Ectodermal cell (in vitro differentiated cells): Measurements from ENCODE around the gene TMUB2.

Source experiments
- H3K27ac ChIP-seq: 2 replicates; pipeline ENCODE4 v1.7.0; 2013; ENCODE audit warnings: mild to moderate bottlenecking, low read depth, low read length; ENCODE audit not compliant: insufficient read depth, poor library complexity, severe bottlenecking
- H3K27me3 ChIP-seq: 2 replicates; pipeline ENCODE4 v1.7.0; 2013; ENCODE audit warnings: mild to moderate bottlenecking, low read length; ENCODE audit not compliant: insufficient read depth, control insufficient read depth, poor library complexity, severe bottlenecking
- H3K36me3 ChIP-seq: one replicate; pipeline ENCODE4 v1.7.0; 2013; ENCODE audit warnings: low read length; ENCODE audit not compliant: control insufficient read depth, insufficient read depth
- H3K4me1 ChIP-seq: one replicate; pipeline ENCODE4 v1.7.0; 2013; ENCODE audit warnings: low read length; ENCODE audit not compliant: control insufficient read depth, insufficient read depth
- H3K4me3 ChIP-seq: 2 replicates; pipeline ENCODE4 v1.7.0; 2013; ENCODE audit warnings: low read depth, low read length, control low read depth; ENCODE audit not compliant: insufficient read depth
- H3K9me3 ChIP-seq: 2 replicates; pipeline ENCODE4 v1.7.0; 2013; ENCODE audit warnings: mild to moderate bottlenecking, low read length, moderate library complexity; ENCODE audit not compliant: control insufficient read depth
- WGBS, 2 experiments: methylation state at CpG; one replicate each; pipeline ENCODE4 v1.1.7; 2013; ENCODE audit warnings: missing lambda C conversion rate in 2 of 2; 5-methylcytosine and 5-hydroxymethylcytosine counted together

TMUB2 gene

DNA sequence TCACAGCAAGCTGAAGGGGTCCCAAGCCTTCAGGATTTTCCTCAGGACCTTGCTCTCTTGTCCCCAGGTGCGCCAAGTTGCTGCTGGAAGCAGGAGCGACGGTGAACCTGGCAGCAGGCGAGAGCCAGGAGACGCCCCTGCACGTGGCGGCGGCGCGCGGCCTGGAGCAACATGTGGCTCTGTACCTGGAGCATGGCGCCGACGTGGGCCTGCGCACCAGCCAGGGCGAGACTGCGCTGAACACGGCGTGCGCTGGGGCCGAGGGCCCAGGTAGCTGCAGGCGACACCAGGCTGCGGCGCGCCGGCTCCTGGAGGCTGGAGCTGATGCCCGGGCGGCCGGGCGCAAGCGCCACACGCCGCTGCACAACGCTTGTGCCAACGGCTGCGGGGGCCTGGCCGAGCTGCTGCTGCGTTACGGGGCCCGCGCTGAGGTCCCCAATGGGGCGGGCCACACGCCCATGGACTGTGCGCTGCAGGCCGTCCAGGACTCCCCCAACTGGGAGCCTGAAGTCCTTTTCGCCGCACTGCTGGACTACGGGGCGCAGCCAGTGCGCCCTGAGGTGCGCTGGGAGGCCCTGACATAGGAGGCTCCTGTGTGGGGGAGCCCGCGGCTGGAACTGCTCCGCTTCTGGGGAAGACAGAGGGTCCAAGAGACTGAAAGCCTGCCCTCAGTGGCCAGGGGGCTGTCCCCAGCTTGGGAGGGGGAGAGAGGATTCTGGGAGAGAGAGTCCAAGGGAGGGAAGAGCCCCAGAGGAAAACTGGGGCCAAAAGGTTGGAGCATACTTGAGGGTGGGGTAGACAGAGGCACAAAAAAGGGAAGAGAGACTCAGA lies 9.9 kb upstream of the TMUB2 start:
- Histone ChIP-seq H3K36me3 (peaks cover 8% of the 10 kb centered on the region), H3K4me3 (no peak overlapping the region), H3K27me3 (no peaks in the 10 kb centered on the region), H3K4me1 (no peaks in the 10 kb centered on the region), H3K9me3 (no peaks in the 10 kb centered on the region), H3K27ac (no peak overlapping the region)
- 97% methylated on average over 54 of the region's 54 CpGs for whole genome bisulfite sequencing, 2 experiments

DNA sequence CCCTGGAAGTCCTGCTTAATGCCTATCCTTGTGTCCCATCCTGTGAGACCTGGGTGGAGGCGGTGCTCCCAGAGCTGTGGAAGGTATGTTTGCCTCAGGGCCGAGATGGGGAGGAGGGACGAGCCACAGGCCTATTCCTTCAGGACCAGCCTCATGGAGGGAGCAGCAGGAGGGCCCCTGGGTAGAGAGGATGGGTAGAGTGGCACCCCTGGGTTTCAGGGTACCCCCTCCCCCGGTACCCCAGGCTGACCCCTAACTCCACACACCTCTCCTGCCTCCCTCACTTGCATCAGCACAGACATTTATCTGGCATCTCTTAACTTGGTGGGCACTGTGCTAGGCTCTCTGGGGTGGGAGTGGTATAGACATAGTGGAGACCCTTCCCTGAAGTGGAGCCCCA lies 9.1 kb upstream of the TMUB2 start:
- Histone ChIP-seq H3K4me3 (no peak overlapping the region), H3K27ac (no peak overlapping the region), H3K27me3 (no peaks in the 10 kb centered on the region), H3K9me3 (no peaks in the 10 kb centered on the region), H3K36me3 (peaks cover 16% of the 10 kb centered on the region), H3K4me1 (no peaks in the 10 kb centered on the region)
- WGBS, 2 experiments = 95 to 96% methylated on average over 3 to 4 of the region's 4 CpGs

DNA sequence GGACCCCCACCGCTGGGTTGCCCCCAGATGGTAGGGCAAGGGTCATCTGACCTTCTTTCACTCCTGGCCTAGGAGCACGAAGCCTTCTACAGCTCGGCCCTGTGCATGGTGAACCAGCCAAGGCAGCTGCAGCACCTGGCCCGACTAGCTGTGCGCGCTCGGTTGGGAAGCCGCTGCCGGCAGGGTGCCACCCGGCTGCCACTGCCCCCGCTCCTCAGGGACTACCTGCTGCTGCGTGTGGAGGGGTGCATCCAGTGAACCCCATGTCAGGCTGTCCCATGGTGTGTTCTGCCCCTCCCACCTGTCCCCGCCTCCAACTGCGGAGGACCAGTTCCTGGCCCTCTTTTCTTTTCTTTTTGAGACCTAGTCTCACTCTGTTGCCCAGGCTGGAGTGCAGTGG lies 8.6 kb upstream of the TMUB2 start:
- 95 to 96% methylated on average over 14 of the region's 14 CpGs for WGBS, 2 experiments
- Histone ChIP-seq H3K27me3 (no peaks in the 10 kb centered on the region), H3K27ac (no peak overlapping the region), H3K4me1 (no peaks in the 10 kb centered on the region), H3K9me3 (no peaks in the 10 kb centered on the region), H3K4me3 (no peak overlapping the region), H3K36me3 (peaks cover 21% of the 10 kb centered on the region)

DNA sequence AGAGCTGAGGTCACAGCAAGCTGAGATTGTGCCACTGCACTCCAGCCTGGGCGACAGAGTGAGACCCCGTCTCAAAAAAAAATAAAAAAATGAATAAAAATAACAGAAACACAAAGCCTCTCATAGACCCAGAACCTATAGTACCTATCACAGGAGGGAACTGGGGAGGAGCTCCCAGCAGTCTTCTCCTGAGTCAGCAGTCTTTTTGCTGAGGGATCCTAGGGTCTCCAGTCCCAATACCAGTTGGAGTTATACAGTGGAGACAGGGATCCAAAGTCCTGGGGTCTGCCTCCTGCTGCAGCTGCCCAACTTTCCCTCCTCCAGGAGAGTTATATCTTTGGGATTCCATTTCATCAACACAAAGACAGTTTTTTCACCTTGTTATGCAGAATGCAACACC lies 3.7 kb upstream of the TMUB2 start:
- Histone ChIP-seq H3K36me3 (peaks cover 20% of the 10 kb centered on the region), H3K27ac (no peak overlapping the region), H3K4me1 (no peaks in the 10 kb centered on the region), H3K27me3 (no peaks in the 10 kb centered on the region), H3K9me3 (no peaks in the 10 kb centered on the region), H3K4me3 (no peak overlapping the region)
- 87 to 97% methylated on average over 2 of the region's 2 CpGs for WGBS, 2 experiments

DNA sequence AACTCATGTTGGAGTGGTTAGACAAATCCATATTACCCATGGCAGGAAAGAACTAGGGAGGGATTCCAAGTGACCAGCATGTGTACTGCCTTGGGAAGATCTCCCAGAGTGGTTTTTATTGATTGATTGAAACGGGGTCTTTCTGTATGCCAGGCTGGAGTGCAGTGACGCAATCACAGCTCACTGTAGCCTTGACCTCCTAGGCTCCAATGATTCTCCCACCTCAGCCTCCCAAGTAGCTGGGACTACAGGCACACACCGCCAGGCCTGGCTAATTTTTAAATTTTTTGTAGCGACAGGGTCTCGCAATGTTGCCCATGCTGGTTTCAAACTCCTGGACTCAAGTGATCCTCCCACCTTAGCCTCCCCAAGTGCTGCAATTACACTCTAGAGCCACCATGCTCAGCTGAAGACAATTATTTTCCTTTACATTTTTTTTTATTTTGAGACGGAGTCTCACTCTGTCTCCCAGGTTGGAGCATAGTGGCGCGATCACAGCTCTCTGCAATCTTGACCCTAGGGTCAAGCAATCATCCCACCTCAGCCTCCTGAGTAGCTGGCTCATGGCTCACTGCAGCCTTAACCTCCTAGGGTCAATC lies 2.5 kb upstream of the TMUB2 start:
- peaks cover 24% of the 10 kb centered on the region for H3K36me3 ChIP-seq
- no peak overlapping the region for H3K27ac ChIP-seq
- H3K27me3 ChIP-seq = no peaks in the 10 kb centered on the region
- no peaks in the 10 kb centered on the region for H3K9me3 ChIP-seq
- WGBS, 2 experiments = 92% methylated on average over 8 of the region's 8 CpGs
- H3K4me3 ChIP-seq = no peak overlapping the region
- no peaks in the 10 kb centered on the region for H3K4me1 ChIP-seq

DNA sequence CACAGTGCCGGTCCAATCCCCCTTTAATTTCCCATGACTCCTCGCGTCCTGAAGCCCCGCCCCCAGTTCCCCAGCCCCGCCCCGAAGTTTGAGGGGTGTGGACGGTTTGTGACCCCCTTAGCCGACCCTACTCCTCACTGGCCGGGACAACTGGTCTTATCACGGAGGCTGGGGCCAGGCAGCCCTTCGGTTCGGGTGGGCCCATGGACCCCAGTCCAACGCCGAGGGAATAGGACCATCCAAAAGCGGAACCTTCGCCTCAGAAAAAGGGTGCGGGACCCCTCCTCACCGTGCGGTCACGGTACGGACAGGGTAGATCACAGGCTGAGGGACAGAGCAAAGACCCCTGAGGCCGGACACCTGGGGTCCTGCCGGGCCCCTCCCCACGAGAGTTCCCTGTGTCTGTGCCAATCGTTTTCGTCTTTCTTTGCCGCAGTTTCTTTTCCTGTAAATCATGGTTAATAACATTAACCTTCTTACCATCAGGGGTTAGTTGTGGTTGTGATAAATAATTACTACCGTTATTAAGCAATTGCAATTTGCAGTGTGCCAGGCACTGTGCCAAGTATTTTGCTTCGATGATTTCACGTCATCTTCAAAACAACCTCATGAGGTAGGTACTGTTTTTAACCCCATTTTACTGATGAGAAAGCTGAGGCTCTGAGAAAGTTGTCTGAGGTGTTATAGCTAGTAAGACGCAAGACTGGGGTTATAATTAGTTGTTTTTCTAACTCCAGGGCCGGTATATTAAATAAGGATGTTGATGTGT lies 543 bp downstream of the TMUB2 start:
- no peaks in the 10 kb centered on the region for H3K27me3 ChIP-seq
- H3K36me3 ChIP-seq = peaks cover 16% of the 10 kb centered on the region
- peak overlapping the region; percentile 99 for H3K4me3 ChIP-seq
- 9 to 12% methylated on average over 32 of the region's 32 CpGs for WGBS, 2 experiments
- no peaks in the 10 kb centered on the region for H3K4me1 ChIP-seq
- peak overlapping the region; percentile 85 for H3K27ac ChIP-seq
- no peaks in the 10 kb centered on the region for H3K9me3 ChIP-seq

DNA sequence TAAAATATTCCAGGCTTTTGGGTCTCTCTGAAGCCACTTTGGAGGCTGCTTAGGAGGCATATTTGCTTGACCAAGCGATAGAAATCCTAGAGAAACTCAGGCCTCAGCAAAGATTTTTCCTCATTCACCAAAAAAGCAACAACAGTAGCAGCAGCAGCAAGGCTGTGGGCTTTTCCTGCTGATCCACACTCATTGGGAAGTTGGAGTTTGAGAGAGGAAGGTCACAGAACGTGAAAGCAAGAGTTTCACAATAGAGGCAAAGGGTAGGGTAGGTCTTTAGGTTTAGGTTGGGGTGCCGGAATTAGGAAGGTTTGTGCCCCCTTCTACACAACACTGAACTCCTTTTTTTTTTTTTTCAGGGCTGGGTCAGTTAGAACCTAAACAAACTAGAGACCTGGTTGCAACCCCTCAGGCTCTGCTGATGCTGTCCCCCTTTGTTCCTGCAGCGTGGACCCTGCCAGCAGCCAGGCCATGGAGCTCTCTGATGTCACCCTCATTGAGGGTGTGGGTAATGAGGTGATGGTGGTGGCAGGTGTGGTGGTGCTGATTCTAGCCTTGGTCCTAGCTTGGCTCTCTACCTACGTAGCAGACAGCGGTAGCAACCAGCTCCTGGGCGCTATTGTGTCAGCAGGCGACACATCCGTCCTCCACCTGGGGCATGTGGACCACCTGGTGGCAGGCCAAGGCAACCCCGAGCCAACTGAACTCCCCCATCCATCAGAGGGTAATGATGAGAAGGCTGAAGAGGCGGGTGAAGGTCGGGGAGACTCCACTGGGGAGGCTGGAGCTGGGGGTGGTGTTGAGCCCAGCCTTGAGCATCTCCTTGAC lies 2.0 kb downstream of the TMUB2 start:
- no peak overlapping the region for H3K27ac ChIP-seq
- H3K27me3 ChIP-seq = no peaks in the 10 kb centered on the region
- no peak overlapping the region for H3K4me3 ChIP-seq
- no peaks in the 10 kb centered on the region for H3K4me1 ChIP-seq
- H3K36me3 ChIP-seq = peaks cover 9% of the 10 kb centered on the region
- H3K9me3 ChIP-seq = no peaks in the 10 kb centered on the region
- WGBS, 2 experiments = 94 to 98% methylated on average over 12 of the region's 12 CpGs

DNA sequence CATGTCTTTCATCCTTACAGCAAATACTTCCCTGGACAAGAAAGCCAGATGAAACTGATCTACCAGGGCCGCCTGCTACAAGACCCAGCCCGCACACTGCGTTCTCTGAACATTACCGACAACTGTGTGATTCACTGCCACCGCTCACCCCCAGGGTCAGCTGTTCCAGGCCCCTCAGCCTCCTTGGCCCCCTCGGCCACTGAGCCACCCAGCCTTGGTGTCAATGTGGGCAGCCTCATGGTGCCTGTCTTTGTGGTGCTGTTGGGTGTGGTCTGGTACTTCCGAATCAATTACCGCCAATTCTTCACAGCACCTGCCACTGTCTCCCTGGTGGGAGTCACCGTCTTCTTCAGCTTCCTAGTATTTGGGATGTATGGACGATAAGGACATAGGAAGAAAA lies 3.7 kb downstream of the TMUB2 start:
- Histone ChIP-seq H3K4me1 (no peaks in the 10 kb centered on the region), H3K36me3 (peaks cover 26% of the 10 kb centered on the region), H3K4me3 (no peak overlapping the region), H3K27me3 (no peaks in the 10 kb centered on the region), H3K9me3 (no peaks in the 10 kb centered on the region), H3K27ac (no peak overlapping the region)
- 93 to 94% methylated on average over 10 of the region's 10 CpGs for WGBS, 2 experiments

DNA sequence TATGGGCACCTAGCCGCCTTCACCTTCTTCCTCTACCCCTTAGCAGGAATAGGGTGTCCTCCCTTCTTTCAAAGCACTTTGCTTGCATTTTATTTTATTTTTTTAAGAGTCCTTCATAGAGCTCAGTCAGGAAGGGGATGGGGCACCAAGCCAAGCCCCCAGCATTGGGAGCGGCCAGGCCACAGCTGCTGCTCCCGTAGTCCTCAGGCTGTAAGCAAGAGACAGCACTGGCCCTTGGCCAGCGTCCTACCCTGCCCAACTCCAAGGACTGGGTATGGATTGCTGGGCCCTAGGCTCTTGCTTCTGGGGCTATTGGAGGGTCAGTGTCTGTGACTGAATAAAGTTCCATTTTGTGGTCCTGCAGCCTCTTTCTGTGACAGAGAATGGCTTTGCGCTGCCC lies 4.6 kb downstream of the TMUB2 start:
- H3K4me1 ChIP-seq = no peaks in the 10 kb centered on the region
- WGBS, 2 experiments = 92 to 96% methylated on average over 5 of the region's 5 CpGs
- no peaks in the 10 kb centered on the region for H3K9me3 ChIP-seq
- H3K27ac ChIP-seq = no peak overlapping the region
- H3K4me3 ChIP-seq = no peak overlapping the region
- peaks cover 30% of the 10 kb centered on the region for H3K36me3 ChIP-seq
- no peaks in the 10 kb centered on the region for H3K27me3 ChIP-seq
